ENCODE data around the gene NFAT5.

The NFAT5 gene

DNA sequence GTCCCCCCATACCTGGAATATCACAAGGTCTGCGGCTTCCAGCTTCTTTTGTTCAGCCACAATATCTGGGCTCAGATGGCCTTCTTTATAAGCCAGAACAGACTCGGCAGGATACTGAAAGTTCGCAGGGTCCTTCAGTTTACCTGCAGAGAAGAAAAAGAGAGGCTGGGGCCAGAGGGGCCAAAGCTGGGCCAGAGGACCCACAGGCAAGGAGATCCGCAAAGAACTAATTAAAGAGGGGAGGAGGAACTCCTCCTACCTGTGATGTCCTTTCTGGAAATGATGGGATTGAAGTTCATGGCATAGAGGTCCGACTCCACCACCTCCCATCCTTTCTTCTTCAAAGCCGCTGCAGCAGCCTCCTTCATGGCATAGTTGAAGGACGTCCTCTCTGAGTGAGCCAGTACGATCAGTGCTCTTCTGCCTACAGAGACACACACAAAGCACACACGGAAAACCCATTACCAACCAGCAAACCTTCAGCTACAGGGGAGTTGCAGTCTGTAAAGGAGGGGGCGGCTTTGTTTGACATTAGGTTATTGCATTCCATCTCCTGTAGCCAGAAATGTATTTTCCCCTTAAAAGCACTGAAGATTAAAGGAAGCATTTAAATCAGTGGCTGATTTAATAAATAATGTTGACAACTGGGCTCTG lies 152.5 kb downstream of the NFAT5 start:
- no peaks in the 10 kb centered on the region for H3K27me3 ChIP-seq (replicated peaks)
- TF ChIP-seq, protein P1, sequence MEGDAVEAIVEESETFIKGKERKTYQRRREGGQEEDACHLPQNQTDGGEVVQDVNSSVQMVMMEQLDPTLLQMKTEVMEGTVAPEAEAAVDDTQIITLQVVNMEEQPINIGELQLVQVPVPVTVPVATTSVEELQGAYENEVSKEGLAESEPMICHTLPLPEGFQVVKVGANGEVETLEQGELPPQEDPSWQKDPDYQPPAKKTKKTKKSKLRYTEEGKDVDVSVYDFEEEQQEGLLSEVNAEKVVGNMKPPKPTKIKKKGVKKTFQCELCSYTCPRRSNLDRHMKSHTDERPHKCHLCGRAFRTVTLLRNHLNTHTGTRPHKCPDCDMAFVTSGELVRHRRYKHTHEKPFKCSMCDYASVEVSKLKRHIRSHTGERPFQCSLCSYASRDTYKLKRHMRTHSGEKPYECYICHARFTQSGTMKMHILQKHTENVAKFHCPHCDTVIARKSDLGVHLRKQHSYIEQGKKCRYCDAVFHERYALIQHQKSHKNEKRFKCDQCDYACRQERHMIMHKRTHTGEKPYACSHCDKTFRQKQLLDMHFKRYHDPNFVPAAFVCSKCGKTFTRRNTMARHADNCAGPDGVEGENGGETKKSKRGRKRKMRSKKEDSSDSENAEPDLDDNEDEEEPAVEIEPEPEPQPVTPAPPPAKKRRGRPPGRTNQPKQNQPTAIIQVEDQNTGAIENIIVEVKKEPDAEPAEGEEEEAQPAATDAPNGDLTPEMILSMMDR (IDR thresholded peaks at IDR 0.05; ENCODE audit: low read depth, low read length, missing control alignments): no peak
- peaks cover 39% of the 10 kb centered on the region for H3K36me3 ChIP-seq (replicated peaks)
- H3K27ac ChIP-seq: no peak overlapping the region
- no peak overlapping the region for H3K4me3 ChIP-seq (ENCODE audit: low read depth, low read length)
- no peak for DNase-seq
- in situ Hi-C loops (cut with HindIII; ENCODE audit: low pct_ligation_motif_present, low sequenced_read_pairs): no loop called here

DNA sequence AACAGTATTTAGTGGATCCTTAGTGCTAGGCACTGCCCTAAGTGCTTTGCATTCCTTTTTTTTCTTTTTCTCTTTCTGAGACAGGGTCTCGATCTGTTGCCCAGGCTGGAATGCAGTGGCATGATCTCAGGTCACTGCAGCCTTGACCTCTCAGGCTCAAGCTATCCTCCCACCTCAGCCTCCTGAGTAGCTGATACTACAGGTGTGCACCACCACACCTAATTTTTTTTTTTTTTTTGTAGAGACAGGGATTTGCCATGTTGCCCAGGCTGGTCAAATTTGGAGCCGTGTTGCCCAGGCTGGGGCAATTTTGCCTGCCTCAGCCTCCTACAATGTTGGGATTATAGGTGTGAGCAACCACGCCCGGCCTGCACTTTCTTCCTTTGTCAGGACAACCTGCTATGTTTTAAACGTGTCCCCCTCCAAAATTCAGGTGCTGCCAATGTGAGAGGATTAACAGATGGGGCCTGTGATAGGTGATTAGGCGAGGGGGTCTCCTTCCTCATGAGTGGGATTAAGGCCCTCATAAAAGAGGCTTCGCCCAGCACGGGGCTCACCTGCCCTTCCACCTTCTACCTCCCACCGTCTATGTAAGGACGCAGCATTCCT lies 155.2 kb downstream of the NFAT5 start:
- no peak overlapping the region for H3K4me3 ChIP-seq (ENCODE audit: low read depth, low read length)
- H3K27ac ChIP-seq: no peak overlapping the region
- H3K27me3 ChIP-seq (replicated peaks): no peaks in the 10 kb centered on the region
- H3K36me3 ChIP-seq (replicated peaks): peaks cover 21% of the 10 kb centered on the region
- in situ Hi-C loops (cut with HindIII; ENCODE audit: low pct_ligation_motif_present, low sequenced_read_pairs): no loop called here
- TF ChIP-seq, protein P1 (IDR thresholded peaks at IDR 0.05; ENCODE audit: low read depth, low read length, missing control alignments): no peak
- no peak for DNase-seq

DNA sequence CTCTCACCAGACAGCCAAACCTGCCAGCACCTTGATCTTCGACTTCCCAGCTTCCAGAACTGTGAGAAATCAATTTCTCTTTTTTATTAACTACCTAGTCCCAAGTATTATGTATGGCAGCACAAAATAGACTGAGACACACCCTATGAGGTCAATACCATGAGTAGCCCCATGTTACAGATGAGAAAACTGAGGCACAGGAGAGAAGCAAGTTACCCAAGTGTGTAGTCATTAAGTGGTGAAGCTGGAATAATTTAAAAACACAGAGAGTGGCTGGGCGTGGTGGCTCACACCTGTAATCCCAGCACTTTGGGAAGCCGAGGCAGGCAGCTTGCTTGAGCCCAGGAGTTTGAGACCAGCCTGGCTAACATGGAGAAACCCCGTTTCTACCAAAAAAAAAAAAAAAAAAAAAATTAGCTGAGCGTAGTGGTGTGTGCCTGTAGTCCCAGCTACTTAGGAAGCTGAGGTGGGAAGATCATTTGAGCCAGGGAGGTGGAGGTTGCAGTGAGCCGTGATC lies 155.7 kb downstream of the NFAT5 start:
- no peak overlapping the region for H3K4me3 ChIP-seq (ENCODE audit: low read depth, low read length)
- H3K27me3 ChIP-seq (replicated peaks): no peaks in the 10 kb centered on the region
- TF ChIP-seq, protein P1 (IDR thresholded peaks at IDR 0.05; ENCODE audit: low read depth, low read length, missing control alignments): no peak
- in situ Hi-C loops (cut with HindIII; ENCODE audit: low pct_ligation_motif_present, low sequenced_read_pairs): no loop called here
- no peak overlapping the region for H3K27ac ChIP-seq
- no peak for DNase-seq
- peaks cover 21% of the 10 kb centered on the region for H3K36me3 ChIP-seq (replicated peaks)

GRCh38 chr16:69724414-69724873 lies 158.7 kb downstream of the NFAT5 start:
- Histone ChIP-seq H3K27ac (no peak overlapping the region), H3K4me3 (ENCODE audit: low read depth, low read length) (no peak overlapping the region), H3K27me3 (replicated peaks) (no peaks in the 10 kb centered on the region), H3K36me3 (replicated peaks) (peaks cover 3% of the 10 kb centered on the region)
- TF ChIP-seq, protein P1 (IDR thresholded peaks at IDR 0.05; ENCODE audit: low read depth, low read length, missing control alignments): no peak
- DNase-seq: no peak
- in situ Hi-C loops (cut with HindIII; ENCODE audit: low pct_ligation_motif_present, low sequenced_read_pairs): no loop called here

DNA sequence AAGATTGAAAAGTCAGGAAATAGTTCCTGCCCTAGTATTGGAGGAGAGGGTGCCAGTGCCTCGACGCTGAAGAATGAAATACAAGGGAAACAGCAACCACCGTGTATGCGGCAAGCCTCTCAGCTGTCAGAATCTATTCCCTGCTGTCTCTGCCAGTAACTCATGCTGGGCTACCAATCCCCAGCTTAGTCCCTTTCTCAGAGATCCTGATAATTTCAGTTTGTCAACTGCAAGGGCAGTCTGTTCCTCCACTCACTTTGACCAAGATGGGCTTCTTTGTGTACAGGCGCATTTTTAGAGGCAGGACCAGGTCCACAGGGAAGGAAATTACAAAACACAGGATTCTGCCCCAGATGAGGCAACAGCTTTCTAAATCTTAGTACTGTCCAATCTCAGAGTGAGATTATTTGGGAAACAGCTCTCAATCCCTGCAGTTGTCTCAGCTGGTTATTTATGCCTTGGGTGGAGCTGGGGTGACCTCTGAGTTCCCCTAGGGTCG lies 159.3 kb downstream of the NFAT5 start:
- TF ChIP-seq, protein P1 (IDR thresholded peaks at IDR 0.05; ENCODE audit: low read depth, low read length, missing control alignments): no peak
- Histone ChIP-seq H3K27ac (no peak overlapping the region), H3K4me3 (ENCODE audit: low read depth, low read length) (peak overlapping the region; percentile 67), H3K36me3 (replicated peaks) (no peaks in the 10 kb centered on the region), H3K27me3 (replicated peaks) (no peaks in the 10 kb centered on the region)
- DNase-seq: no peak
- in situ Hi-C loops (cut with HindIII; ENCODE audit: low pct_ligation_motif_present, low sequenced_read_pairs): no loop called here
